Measurements from ENCODE around the gene KIF17. TPM values are rescaled to one million over a fixed set of nuclear protein-coding genes. Genes with fewer than 3 reads are reported as not detected.
A peak's percentile ranks its signal among the peaks of the same experiment; 100 is the strongest.

KIF17 gene
- polyA plus RNA-seq, 1 donor from 2014 or later, result 10.0 TPM

GRCh38 chr1:20640183-20640597, 77.6 kb downstream of the KIF17 start:
- H3K27ac ChIP-seq (ENCODE audit: low read length), result no peak overlapping the region
- H3K9me2 ChIP-seq (ENCODE audit: insufficient read depth, low read length), result no peaks in the 10 kb centered on the region
- peaks cover 7% of the 10 kb centered on the region for H3K36me3 ChIP-seq (ENCODE audit: insufficient read depth, low read length)
- no peaks in the 10 kb centered on the region for H3F3A ChIP-seq (ENCODE audit: insufficient read depth, low read length, poor library complexity, severe bottlenecking)
- H2AFZ ChIP-seq (ENCODE audit: low read depth, low read length), result no peak overlapping the region
- no peak overlapping the region for H3K4me3 ChIP-seq (ENCODE audit: low read length)
- no peaks in the 10 kb centered on the region for H3K79me2 ChIP-seq (replicated peaks; ENCODE audit: insufficient read depth, low read length)
- H4K20me1 ChIP-seq (ENCODE audit: insufficient read depth), result no peaks in the 10 kb centered on the region
- no peak overlapping the region for H3K9ac ChIP-seq (ENCODE audit: low read length)
- TF ChIP-seq TAF1 (IDR thresholded peaks at IDR 0.05; ENCODE audit: low read depth) (no peak), EZH2 (IDR thresholded peaks at IDR 0.05; ENCODE audit: borderline replicate concordance, insufficient read depth, low read length, poor library complexity, severe bottlenecking) (no peak), MXI1 (conservative IDR thresholded peaks at IDR 0.05; ENCODE audit: poor library complexity, severe bottlenecking) (peak; percentile 20), SMC3 (conservative IDR thresholded peaks at IDR 0.05; ENCODE audit: poor library complexity) (peak; percentile 90), EP300 (conservative IDR thresholded peaks at IDR 0.05; ENCODE audit: poor library complexity, severe bottlenecking) (no peak), RAD21 (conservative IDR thresholded peaks at IDR 0.05) (peak; percentile 89)
- TF ChIP-seq, protein P1, sequence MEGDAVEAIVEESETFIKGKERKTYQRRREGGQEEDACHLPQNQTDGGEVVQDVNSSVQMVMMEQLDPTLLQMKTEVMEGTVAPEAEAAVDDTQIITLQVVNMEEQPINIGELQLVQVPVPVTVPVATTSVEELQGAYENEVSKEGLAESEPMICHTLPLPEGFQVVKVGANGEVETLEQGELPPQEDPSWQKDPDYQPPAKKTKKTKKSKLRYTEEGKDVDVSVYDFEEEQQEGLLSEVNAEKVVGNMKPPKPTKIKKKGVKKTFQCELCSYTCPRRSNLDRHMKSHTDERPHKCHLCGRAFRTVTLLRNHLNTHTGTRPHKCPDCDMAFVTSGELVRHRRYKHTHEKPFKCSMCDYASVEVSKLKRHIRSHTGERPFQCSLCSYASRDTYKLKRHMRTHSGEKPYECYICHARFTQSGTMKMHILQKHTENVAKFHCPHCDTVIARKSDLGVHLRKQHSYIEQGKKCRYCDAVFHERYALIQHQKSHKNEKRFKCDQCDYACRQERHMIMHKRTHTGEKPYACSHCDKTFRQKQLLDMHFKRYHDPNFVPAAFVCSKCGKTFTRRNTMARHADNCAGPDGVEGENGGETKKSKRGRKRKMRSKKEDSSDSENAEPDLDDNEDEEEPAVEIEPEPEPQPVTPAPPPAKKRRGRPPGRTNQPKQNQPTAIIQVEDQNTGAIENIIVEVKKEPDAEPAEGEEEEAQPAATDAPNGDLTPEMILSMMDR (IDR thresholded peaks at IDR 0.05; ENCODE audit: poor library complexity, severe bottlenecking), result peak; percentile 91
- H3K9me3 ChIP-seq (ENCODE audit: low read length), result no peaks in the 10 kb centered on the region
- no peak overlapping the region for H3K4me2 ChIP-seq (ENCODE audit: low read length)
- no peaks in the 10 kb centered on the region for H3K27me3 ChIP-seq (ENCODE audit: insufficient read depth, low read depth, low read length)

DNA sequence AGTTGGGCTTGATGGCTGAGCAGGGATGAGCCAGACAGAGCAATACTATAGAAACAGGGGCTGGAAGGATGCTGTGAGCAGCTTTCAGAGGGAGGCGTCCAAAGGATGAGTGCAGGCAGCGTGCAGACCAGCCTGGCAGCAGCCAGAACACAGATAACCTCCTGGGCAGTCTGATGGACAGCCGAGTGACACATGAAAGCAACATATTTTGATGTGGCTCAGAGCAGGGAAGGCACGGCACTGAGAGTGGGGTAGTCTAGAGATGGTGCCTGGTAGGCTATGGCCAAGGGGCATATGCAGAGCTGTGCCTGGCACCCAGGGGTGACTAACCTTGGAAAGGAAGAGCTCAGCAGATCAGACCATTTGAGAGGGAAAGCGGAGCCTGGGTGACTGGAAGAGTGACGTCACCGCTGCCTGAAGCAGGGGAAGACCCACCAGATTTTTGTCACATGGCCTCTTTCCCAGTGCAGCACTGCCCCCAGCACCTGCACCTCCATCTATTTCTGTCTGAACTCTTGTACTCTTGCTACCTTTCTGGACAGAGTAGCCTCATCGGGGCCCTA, 80.9 kb downstream of the KIF17 start:
- no peak overlapping the region for H3K4me3 ChIP-seq (ENCODE audit: low read length)
- H3K36me3 ChIP-seq (ENCODE audit: insufficient read depth, low read length), result no peaks in the 10 kb centered on the region
- no peaks in the 10 kb centered on the region for H3K27me3 ChIP-seq (ENCODE audit: insufficient read depth, low read depth, low read length)
- H3K9me2 ChIP-seq (ENCODE audit: insufficient read depth, low read length), result no peaks in the 10 kb centered on the region
- no peak for TF ChIP-seq POLR2AphosphoS5 (IDR thresholded peaks at IDR 0.05)
- no peak for TF ChIP-seq MXI1 (conservative IDR thresholded peaks at IDR 0.05; ENCODE audit: poor library complexity, severe bottlenecking)
- TF ChIP-seq EP300 (conservative IDR thresholded peaks at IDR 0.05; ENCODE audit: poor library complexity, severe bottlenecking), result no peak
- TF ChIP-seq, protein P2, sequence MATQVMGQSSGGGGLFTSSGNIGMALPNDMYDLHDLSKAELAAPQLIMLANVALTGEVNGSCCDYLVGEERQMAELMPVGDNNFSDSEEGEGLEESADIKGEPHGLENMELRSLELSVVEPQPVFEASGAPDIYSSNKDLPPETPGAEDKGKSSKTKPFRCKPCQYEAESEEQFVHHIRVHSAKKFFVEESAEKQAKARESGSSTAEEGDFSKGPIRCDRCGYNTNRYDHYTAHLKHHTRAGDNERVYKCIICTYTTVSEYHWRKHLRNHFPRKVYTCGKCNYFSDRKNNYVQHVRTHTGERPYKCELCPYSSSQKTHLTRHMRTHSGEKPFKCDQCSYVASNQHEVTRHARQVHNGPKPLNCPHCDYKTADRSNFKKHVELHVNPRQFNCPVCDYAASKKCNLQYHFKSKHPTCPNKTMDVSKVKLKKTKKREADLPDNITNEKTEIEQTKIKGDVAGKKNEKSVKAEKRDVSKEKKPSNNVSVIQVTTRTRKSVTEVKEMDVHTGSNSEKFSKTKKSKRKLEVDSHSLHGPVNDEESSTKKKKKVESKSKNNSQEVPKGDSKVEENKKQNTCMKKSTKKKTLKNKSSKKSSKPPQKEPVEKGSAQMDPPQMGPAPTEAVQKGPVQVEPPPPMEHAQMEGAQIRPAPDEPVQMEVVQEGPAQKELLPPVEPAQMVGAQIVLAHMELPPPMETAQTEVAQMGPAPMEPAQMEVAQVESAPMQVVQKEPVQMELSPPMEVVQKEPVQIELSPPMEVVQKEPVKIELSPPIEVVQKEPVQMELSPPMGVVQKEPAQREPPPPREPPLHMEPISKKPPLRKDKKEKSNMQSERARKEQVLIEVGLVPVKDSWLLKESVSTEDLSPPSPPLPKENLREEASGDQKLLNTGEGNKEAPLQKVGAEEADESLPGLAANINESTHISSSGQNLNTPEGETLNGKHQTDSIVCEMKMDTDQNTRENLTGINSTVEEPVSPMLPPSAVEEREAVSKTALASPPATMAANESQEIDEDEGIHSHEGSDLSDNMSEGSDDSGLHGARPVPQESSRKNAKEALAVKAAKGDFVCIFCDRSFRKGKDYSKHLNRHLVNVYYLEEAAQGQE (IDR thresholded peaks at IDR 0.05; ENCODE audit: borderline replicate concordance), result no peak
- TF ChIP-seq, protein P1 (IDR thresholded peaks at IDR 0.05; ENCODE audit: poor library complexity, severe bottlenecking), result no peak
- no peak for TF ChIP-seq RAD21 (conservative IDR thresholded peaks at IDR 0.05)
- no peak for TF ChIP-seq EZH2 (IDR thresholded peaks at IDR 0.05; ENCODE audit: borderline replicate concordance, insufficient read depth, low read length, poor library complexity, severe bottlenecking)
- TF ChIP-seq TAF1 (IDR thresholded peaks at IDR 0.05; ENCODE audit: low read depth), result no peak
- TF ChIP-seq SMC3 (conservative IDR thresholded peaks at IDR 0.05; ENCODE audit: poor library complexity), result no peak
- H3K4me2 ChIP-seq (ENCODE audit: low read length), result no peak overlapping the region
- H3F3A ChIP-seq (ENCODE audit: insufficient read depth, low read length, poor library complexity, severe bottlenecking), result no peaks in the 10 kb centered on the region
- no peaks in the 10 kb centered on the region for H3K9me3 ChIP-seq (ENCODE audit: low read length)
- no peaks in the 10 kb centered on the region for H4K20me1 ChIP-seq (ENCODE audit: insufficient read depth)
- no peak overlapping the region for H3K9ac ChIP-seq (ENCODE audit: low read length)
- H3K27ac ChIP-seq (ENCODE audit: low read length), result no peak overlapping the region
- H3K79me2 ChIP-seq (replicated peaks; ENCODE audit: insufficient read depth, low read length), result no peaks in the 10 kb centered on the region
- H2AFZ ChIP-seq (ENCODE audit: low read depth, low read length), result no peak overlapping the region

Data from neural cell (in vitro differentiated cells).